ENCODE results near the gene ARHGAP6.

DNA sequence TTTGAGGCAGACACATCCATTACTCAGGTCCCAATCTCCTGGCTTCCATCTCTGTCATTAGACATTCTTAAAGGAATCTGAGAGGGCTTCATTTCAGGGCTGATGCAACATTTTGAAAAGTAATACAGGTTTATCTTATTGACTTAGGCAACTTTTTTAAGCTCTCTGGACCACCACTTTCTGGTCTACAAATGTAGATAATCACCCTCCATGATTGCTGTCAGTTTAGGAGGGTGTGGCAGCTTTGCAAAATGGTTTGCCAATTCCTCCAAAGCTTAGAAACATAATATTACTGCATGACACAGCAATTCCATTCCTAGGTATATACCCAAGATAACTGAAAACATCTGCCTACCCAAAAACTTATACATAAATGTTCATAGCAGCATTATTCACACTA is 77.6 kb downstream of the ARHGAP6 start:
- TF ChIP-seq POLR2AphosphoS5 (IDR thresholded peaks at IDR 0.05; ENCODE audit: low read depth) (no peak), ZNF331 (CRISPR knock-in tag; IDR thresholded peaks at IDR 0.05; ENCODE audit: low read depth) (no peak), EZH2phosphoT487 (IDR thresholded peaks at IDR 0.05; ENCODE audit: unreplicated experiment) (no peak), JUNB (IDR thresholded peaks at IDR 0.05; ENCODE audit: unreplicated experiment) (no peak), ZNF114 (CRISPR knock-in tag; IDR thresholded peaks at IDR 0.05) (no peak), CREB1 (CRISPR knock-in tag; IDR thresholded peaks at IDR 0.05; ENCODE audit: low read depth) (no peak)
- TF ChIP-seq, protein P1, sequence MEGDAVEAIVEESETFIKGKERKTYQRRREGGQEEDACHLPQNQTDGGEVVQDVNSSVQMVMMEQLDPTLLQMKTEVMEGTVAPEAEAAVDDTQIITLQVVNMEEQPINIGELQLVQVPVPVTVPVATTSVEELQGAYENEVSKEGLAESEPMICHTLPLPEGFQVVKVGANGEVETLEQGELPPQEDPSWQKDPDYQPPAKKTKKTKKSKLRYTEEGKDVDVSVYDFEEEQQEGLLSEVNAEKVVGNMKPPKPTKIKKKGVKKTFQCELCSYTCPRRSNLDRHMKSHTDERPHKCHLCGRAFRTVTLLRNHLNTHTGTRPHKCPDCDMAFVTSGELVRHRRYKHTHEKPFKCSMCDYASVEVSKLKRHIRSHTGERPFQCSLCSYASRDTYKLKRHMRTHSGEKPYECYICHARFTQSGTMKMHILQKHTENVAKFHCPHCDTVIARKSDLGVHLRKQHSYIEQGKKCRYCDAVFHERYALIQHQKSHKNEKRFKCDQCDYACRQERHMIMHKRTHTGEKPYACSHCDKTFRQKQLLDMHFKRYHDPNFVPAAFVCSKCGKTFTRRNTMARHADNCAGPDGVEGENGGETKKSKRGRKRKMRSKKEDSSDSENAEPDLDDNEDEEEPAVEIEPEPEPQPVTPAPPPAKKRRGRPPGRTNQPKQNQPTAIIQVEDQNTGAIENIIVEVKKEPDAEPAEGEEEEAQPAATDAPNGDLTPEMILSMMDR (conservative IDR thresholded peaks at IDR 0.05; ENCODE audit: low read depth in 2 of 2) = no peak
- TF ChIP-seq, protein P2, sequence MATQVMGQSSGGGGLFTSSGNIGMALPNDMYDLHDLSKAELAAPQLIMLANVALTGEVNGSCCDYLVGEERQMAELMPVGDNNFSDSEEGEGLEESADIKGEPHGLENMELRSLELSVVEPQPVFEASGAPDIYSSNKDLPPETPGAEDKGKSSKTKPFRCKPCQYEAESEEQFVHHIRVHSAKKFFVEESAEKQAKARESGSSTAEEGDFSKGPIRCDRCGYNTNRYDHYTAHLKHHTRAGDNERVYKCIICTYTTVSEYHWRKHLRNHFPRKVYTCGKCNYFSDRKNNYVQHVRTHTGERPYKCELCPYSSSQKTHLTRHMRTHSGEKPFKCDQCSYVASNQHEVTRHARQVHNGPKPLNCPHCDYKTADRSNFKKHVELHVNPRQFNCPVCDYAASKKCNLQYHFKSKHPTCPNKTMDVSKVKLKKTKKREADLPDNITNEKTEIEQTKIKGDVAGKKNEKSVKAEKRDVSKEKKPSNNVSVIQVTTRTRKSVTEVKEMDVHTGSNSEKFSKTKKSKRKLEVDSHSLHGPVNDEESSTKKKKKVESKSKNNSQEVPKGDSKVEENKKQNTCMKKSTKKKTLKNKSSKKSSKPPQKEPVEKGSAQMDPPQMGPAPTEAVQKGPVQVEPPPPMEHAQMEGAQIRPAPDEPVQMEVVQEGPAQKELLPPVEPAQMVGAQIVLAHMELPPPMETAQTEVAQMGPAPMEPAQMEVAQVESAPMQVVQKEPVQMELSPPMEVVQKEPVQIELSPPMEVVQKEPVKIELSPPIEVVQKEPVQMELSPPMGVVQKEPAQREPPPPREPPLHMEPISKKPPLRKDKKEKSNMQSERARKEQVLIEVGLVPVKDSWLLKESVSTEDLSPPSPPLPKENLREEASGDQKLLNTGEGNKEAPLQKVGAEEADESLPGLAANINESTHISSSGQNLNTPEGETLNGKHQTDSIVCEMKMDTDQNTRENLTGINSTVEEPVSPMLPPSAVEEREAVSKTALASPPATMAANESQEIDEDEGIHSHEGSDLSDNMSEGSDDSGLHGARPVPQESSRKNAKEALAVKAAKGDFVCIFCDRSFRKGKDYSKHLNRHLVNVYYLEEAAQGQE (IDR thresholded peaks at IDR 0.05; ENCODE audit: unreplicated experiment) = no peak
